ENCODE data around the gene LUZP1.

LUZP1 gene

DNA sequence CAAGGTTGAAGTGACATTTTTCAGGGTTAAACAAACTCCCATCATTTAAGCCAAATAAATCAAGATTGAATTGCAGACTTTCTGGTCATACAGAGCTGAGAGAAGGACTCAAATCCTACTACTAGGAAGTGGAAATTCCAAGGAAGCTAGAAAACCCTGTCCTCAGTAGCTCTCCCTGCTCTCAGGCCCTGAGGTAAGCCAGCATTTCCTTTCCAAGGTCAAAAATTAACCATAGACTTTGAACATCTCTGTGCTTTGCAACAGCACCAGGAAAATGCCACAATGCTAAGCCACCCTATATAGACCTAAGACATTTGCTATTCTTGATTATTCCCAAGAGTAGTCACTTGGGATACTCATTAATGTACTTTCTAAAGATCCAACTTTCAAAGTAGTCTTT, 45.1 kb downstream of the LUZP1 start:
- in situ Hi-C loops (cut with HindIII; ENCODE audit: low pct_ligation_motif_present, low sequenced_read_pairs), result no loop called here
- DNase-seq, result no peak
- Histone ChIP-seq H3K4me3 (ENCODE audit: low read depth, low read length) (no peak overlapping the region), H3K27me3 (replicated peaks) (no peaks in the 10 kb centered on the region), H3K27ac (no peak overlapping the region), H3K36me3 (replicated peaks) (no peaks in the 10 kb centered on the region)
- TF ChIP-seq, protein P1, sequence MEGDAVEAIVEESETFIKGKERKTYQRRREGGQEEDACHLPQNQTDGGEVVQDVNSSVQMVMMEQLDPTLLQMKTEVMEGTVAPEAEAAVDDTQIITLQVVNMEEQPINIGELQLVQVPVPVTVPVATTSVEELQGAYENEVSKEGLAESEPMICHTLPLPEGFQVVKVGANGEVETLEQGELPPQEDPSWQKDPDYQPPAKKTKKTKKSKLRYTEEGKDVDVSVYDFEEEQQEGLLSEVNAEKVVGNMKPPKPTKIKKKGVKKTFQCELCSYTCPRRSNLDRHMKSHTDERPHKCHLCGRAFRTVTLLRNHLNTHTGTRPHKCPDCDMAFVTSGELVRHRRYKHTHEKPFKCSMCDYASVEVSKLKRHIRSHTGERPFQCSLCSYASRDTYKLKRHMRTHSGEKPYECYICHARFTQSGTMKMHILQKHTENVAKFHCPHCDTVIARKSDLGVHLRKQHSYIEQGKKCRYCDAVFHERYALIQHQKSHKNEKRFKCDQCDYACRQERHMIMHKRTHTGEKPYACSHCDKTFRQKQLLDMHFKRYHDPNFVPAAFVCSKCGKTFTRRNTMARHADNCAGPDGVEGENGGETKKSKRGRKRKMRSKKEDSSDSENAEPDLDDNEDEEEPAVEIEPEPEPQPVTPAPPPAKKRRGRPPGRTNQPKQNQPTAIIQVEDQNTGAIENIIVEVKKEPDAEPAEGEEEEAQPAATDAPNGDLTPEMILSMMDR (IDR thresholded peaks at IDR 0.05; ENCODE audit: low read depth, low read length, missing control alignments), result no peak

DNA sequence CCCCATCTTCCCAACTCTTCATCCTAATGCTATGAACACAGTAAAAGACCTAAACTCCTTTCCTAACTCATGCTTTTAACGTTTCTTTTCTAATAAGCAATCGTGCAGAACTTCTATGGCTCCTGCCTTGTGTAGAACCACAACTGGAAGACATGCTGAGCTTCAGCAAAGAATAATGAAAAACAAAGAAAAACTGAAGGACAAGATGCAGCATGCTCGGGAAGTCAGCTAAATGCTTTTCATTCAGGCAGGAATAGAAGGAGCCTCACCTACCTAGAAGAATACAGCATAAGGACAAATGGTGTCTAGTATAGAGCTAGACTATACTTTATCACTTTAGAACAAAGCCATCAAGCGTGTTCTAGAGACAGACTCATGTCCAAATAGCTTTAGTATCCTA, 45.9 kb downstream of the LUZP1 start:
- no peak for DNase-seq
- Histone ChIP-seq H3K36me3 (replicated peaks) (no peaks in the 10 kb centered on the region), H3K27me3 (replicated peaks) (no peaks in the 10 kb centered on the region), H3K27ac (no peak overlapping the region), H3K4me3 (ENCODE audit: low read depth, low read length) (no peak overlapping the region)
- TF ChIP-seq, protein P1 (IDR thresholded peaks at IDR 0.05; ENCODE audit: low read depth, low read length, missing control alignments), result no peak
- in situ Hi-C loops (cut with HindIII; ENCODE audit: low pct_ligation_motif_present, low sequenced_read_pairs), result no loop called here

DNA sequence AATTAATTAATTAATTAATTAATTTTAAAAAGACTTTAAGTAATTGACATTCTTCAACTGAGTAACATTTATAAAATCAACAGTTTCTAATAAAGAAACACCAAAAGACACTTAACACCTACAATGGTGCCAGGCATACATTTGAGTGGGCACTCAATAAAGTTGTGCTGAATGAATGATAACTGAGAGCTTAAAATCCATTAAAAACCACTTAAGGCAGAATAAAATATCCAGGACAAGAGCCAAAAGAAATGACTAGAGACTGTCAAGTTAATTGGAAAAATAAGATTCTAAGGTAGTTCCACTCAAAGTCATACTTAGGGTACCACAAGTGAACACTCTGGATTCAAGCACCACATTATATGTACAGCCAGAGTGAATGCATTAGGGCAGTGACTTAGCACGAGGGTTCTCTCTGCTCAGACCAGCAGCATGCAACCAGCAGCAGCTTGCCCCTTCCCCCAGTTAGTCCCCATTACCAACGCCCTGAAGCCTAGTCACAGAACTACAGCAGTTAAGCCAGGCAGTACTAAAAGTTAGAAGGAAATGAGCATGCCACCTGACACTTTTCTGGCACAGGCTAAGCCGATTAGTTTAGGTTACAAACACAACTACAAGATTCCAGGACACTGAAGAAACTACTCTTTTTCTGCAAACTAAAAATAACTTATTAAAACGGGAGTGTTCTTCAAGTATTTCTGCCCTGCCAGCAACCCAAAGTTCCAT, 46.5 kb downstream of the LUZP1 start:
- Histone ChIP-seq H3K4me3 (ENCODE audit: low read depth, low read length) (no peak overlapping the region), H3K27ac (no peak overlapping the region), H3K27me3 (replicated peaks) (no peaks in the 10 kb centered on the region), H3K36me3 (replicated peaks) (no peaks in the 10 kb centered on the region)
- no peak for DNase-seq
- TF ChIP-seq, protein P1 (IDR thresholded peaks at IDR 0.05; ENCODE audit: low read depth, low read length, missing control alignments), result no peak
- in situ Hi-C loops (cut with HindIII; ENCODE audit: low pct_ligation_motif_present, low sequenced_read_pairs), result no loop called here

DNA sequence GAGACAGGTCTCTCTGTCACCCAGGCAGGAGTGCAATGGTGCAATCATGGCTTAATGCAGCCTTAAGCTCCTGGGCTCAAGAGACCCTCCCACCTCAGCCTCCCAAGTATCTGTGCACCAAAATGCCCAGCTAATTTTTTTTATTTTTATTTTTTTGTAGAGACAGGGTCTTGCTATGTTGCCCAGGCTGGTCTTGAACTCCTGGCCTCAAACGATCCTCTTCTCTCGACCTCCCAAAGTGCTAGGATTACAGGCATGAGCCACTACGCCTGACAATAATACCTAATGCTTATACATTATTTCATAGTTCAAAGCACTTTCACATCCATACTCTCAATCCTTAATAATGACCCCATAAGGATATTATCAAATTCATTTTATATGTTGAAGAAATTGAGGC, 48.3 kb downstream of the LUZP1 start:
- Histone ChIP-seq H3K4me3 (ENCODE audit: low read depth, low read length) (no peak overlapping the region), H3K27ac (no peak overlapping the region), H3K36me3 (replicated peaks) (no peaks in the 10 kb centered on the region), H3K27me3 (replicated peaks) (no peaks in the 10 kb centered on the region)
- in situ Hi-C loops (cut with HindIII; ENCODE audit: low pct_ligation_motif_present, low sequenced_read_pairs), result no loop called here
- no peak for DNase-seq
- TF ChIP-seq, protein P1 (IDR thresholded peaks at IDR 0.05; ENCODE audit: low read depth, low read length, missing control alignments), result no peak

DNA sequence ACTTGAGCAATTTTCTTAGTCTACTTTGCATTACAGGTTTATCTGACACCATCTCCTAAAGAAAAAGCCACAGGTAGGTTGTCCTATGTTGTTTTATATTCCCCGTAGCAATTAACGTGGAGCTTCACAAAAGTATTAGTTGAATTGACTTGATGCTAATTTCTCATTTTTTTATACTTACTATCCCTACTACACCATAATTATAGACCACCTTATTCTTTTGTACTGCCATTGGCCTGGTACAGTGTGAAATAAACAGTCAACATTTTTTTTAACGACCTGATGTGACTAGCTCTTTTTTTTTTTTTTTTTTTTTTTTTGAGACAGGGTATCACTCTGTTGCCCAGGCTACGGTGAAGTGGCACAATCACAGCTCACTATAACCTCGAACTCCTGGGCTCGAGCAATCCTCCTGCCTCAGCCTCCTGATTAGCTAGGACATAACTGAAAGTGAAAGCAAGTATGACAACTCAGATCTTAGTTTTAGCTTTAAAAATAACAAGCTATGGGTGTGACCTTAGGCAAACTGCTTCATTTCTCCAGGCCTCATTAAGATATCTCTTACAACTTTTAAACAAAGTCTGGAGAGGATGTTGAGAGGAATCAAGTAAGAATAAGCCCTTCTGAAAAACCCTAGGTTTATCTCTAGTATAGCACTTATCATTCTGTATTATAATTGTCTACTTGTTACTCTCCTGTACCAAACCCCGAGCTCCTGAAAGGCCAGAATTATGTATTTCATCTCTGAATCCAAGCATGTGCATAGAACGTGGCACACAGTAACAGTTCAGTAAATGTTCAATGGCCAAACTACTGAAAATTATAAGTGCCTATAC, 49.5 kb downstream of the LUZP1 start:
- Histone ChIP-seq H3K27me3 (replicated peaks) (no peaks in the 10 kb centered on the region), H3K4me3 (ENCODE audit: low read depth, low read length) (no peak overlapping the region), H3K27ac (peak overlapping the region; percentile 66), H3K36me3 (replicated peaks) (no peaks in the 10 kb centered on the region)
- no peak for DNase-seq
- TF ChIP-seq, protein P1 (IDR thresholded peaks at IDR 0.05; ENCODE audit: low read depth, low read length, missing control alignments), result no peak
- in situ Hi-C loops (cut with HindIII; ENCODE audit: low pct_ligation_motif_present, low sequenced_read_pairs), result no loop called here
